GM21447 (cell line): Measurements from ENCODE around the gene ARL2BP.
A peak's percentile ranks its signal among the peaks of the same experiment; 100 is the strongest.

ENCODE experiments used
- ATAC-seq: cut with Tn5 transposase; IDR thresholded peaks from one replicate; pipeline ENCODE4 v1.9.1; 2021; ENCODE audit not compliant: unreplicated experiment

Gene ARL2BP

GRCh38 chr16:57281791-57282190 lies 36.7 kb downstream of the ARL2BP start:
- no peak for ATAC-seq

- no peak for ATAC-seq
Observed at GRCh38 chr16:57282510-57283213, 37.6 kb downstream of the ARL2BP start.

GRCh38 chr16:57283214-57283958 lies 38.3 kb downstream of the ARL2BP start:
- no peak for ATAC-seq

- no peak for ATAC-seq
Observed at GRCh38 chr16:57283959-57284208, 38.8 kb downstream of the ARL2BP start.

DNA sequence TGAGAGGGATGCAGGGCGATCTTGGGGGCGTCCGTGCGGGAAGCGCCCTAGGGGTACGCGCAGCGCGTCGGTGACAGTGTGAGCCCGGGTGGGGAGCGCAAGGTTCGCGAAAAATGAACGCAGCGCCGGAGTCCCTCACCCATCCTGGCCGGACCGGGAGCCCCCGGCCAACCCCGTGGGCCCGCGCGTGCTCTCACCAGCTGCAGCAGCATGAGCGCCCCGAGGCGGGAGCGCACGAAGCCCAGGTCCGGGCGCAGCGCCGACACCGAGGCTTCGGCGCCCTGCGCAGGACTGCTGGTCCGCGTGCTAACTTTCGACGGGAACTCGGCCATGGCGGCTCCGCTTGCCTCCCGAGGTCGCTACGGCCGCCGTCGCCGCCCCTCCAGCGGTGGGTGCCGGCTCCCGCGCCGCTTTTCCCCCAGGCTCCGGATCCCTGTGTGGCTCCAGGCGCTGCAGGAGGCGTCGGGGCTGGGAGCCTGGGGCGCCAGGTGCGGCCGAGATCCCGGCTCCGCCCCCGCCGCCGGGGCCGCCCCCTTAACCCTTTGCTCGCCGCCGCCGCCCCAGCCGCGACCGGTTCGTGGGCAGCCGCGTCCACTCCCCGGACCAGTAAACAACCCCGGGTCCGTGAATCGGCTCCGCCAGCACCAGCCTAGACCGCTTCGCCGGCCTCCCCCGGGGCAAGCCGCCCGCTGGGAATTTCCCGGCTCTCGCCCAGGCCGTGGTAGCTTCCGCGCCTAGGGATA lies 39.3 kb downstream of the ARL2BP start, which contains the start of gene PLLP:
Gene PLLP (minus strand): TSS at position 464 of the 743 bp plus-strand sequence. CDS start 132 bp downstream, at position 332.
- no peak for ATAC-seq

GRCh38 chr16:57284952-57285363 lies 39.9 kb downstream of the ARL2BP start:
- ATAC-seq, result no peak

GRCh38 chr16:57285379-57285778 lies 40.3 kb downstream of the ARL2BP start:
- no peak for ATAC-seq

DNA sequence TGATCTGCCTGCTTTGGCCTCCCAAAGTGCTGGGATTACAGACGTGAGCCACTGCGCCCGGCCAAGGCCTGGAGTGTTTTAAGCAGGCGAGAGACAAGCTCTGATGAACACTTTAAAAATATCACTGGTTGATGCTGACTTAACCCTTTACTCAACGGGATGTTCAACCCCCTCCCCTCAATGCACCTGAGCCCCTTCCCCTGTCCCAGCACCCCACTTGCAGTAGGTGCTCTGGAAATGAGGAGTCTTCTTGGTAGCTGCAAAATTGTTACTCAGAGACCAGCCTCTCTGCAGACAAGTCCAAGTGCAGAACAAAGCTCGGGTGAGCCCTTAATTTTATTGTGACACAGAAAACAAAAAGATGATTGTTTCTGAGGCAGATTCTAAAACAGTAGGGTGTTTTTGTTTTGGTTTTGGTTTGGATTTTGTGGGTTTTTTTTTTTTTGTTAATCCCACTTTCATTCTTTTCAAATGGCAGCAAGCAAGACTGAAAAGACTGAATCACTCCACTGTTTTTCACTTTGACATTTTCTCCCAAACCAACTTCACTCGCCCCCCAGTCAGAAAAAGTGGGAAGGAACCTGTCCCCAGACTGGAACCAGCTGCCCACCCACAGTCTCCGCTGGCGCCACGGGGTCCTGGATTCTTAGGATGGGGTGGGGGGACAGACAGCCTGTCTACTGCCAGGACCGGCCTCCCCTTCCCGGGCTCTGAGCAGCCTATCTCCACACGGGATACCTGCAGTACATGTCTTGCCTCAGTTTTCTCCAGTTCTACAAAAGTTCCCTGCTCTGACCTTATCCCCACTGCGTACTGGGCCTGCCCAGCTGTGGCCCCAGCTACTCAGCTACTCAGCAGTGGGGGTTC lies 44.6 kb downstream of the ARL2BP start:
- no peak for ATAC-seq

DNA sequence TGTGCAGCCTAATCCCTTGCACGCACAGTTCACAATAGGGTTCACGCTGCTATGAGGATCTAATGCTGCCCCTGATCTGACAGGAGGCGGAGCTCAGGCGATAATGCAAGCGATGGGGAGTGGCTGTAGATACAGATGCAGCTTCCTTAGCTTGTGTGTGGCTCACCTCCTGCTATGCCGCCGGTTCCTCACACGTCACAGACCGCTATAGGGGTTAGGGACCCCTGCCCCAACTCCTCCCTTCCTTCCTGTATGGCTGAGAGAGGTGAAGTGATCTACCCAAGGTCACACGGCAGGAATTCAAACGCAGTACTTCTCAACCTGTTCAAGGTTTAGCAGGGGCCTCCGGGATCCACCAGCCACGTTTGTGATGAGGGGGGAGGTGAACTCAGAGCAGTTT lies 52.8 kb downstream of the ARL2BP start:
- ATAC-seq, result no peak

GRCh38 chr16:57299009-57299718 lies 54.1 kb downstream of the ARL2BP start:
- peak; percentile 20 for ATAC-seq

- peak; percentile 50 for ATAC-seq
Observed at GRCh38 chr16:57299719-57300386, 54.8 kb downstream of the ARL2BP start.

DNA sequence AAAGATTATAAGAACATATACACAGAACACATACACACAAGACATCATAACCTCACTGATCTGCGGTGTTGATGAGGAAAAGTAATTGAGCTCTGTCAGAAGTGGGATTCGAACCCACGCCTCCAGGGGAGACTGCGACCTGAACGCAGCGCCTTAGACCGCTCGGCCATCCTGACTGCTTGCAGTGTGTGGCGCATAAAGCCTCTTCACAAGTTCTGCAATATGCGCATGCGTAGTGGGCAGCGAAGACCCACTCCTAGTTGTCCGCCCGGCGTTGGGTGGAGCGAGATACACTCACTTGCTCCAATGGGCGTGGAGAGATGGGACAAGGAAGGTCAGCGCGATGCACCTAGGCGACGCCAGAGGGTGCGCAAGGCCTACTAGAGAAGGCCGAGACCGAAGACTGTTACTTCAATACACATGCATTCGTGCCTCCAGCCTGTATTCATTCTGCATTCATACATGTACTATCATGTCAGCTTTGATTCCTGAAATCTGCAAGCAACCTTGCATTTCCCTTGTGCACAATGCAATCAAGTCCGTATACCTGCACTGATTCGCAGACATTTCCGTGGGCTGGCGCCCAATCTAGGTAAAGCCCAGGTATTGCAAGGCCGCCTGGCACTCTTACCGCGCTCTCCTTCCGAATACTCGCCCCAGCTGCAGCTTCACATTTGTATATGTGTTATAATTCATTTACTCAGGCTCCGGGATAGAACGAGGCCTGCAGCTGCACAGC lies 55.5 kb downstream of the ARL2BP start:
- ATAC-seq, result peak; percentile 83

DNA sequence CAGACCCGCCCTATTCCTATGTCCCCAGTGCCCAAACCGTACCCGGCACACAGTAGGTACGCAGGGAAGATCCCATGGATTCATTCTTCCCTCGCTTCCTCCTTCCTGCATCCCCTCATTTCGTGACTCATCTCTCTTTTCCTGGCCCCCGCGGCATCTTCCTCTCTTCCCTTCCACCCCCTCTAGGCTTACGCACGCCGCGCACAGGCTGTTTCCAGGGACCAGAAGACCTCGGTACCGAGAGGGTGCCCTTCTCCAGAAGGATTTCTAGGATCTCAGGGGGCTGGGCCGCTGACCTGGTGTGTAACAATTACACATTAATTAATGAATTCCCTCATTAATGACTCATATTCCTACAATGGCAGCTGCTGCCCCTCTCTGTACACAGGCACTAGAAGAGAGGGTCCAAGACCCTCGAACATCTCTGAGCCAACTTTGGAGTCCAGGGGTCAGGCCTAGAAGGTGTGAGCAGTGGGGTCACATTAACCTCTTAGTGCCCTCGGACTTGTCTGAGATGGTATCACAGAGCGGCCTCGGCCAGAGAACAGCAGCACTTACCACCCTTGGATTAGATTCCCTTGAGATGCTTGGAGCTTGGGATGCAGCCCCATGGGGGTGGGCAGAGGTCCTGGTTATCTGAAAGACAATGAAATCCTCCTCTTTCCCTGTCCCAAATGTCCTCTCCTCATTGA lies 56.2 kb downstream of the ARL2BP start:
- no peak for ATAC-seq
